A204.1 (cell line): ENCODE results near the gene RRP36.
"Not testable (repeated sequence)": the region's sequence is repeated elsewhere in the genome, so short reads cannot be mapped to it uniquely, and the experiment has no call there.

Source experiments
- FAIRE-seq: peaks from 2 replicates; lab custom pipeline; 2012; peaks lifted over from hg19 to GRCh38; lab: Jason Lieb, UNC

RRP36 gene

GRCh38 chr6:43021270-43022047, at the start of gene RRP36:
Gene RRP36, plus strand, starts transcription at chr6:43021623. Its CDS starts 32 bp downstream, at chr6:43021655.
- no peak for FAIRE-seq

GRCh38 chr6:42971746-42972327, 49.6 kb upstream of the RRP36 start:
- FAIRE-seq: no peak

- FAIRE-seq: no peak
These were observed 47.5 kb upstream of the RRP36 start for GRCh38 chr6:42973926-42974325.

- no peak for FAIRE-seq
These were observed 46.4 kb upstream of the RRP36 start for GRCh38 chr6:42974919-42975505.

- FAIRE-seq: no peak
These were observed 43.0 kb upstream of the RRP36 start for GRCh38 chr6:42978487-42978838.

GRCh38 chr6:42978839-42979522, 42.4 kb upstream of the RRP36 start, which contains the start of gene PEX6:
Gene PEX6, minus strand, starts transcription at chr6:42979181. Its CDS starts 31 bp downstream, at chr6:42979150.
- no peak for FAIRE-seq

GRCh38 chr6:42979523-42980177, 41.8 kb upstream of the RRP36 start:
- FAIRE-seq: no peak

GRCh38 chr6:42981836-42982235, 39.6 kb upstream of the RRP36 start:
- FAIRE-seq: no peak

GRCh38 chr6:42984001-42984923, 37.2 kb upstream of the RRP36 start, which contains the start of gene PPP2R5D:
Gene PPP2R5D, plus strand, starts transcription at chr6:42984570. Its CDS starts 108 bp downstream, at chr6:42984678.
- peak; percentile 97 for FAIRE-seq

GRCh38 chr6:42984924-42985475, 36.4 kb upstream of the RRP36 start:
- no peak for FAIRE-seq

- FAIRE-seq: no peak
These were observed 33.6 kb upstream of the RRP36 start for GRCh38 chr6:42987533-42988451.

GRCh38 chr6:42988486-42989020, 32.9 kb upstream of the RRP36 start:
- FAIRE-seq: no peak

GRCh38 chr6:42989923-42990322, 31.5 kb upstream of the RRP36 start:
- no peak for FAIRE-seq

- FAIRE-seq: no peak
These were observed 28.0 kb upstream of the RRP36 start for GRCh38 chr6:42993445-42993844.

GRCh38 chr6:42996513-42996912, 24.9 kb upstream of the RRP36 start:
- peak; percentile 76 for FAIRE-seq

- FAIRE-seq: not testable (repeated sequence)
These were observed 23.2 kb upstream of the RRP36 start for GRCh38 chr6:42998205-42998604.

GRCh38 chr6:43001843-43002242, 19.6 kb upstream of the RRP36 start:
- no peak for FAIRE-seq

- FAIRE-seq: no peak
These were observed 15.6 kb upstream of the RRP36 start for GRCh38 chr6:43005844-43006243.

GRCh38 chr6:43006251-43006650, 15.2 kb upstream of the RRP36 start:
- FAIRE-seq: no peak
